Testis (tissue), 2 donors: ENCODE data around the gene PNMA1.

Experiments used
- POLR2A ChIP-seq: fragments of 450-650 bp; IDR thresholded peaks from one replicate; pipeline ENCODE4 v1.6.1; 2017; ENCODE audit warnings: antibody characterized with exemption, mild to moderate bottlenecking, moderate library complexity
- TF ChIP-seq, protein P1 (sequence below), 3 experiments: fragments of 450-650 bp in 2 of 3; fragments of 200-600 bp in 1 of 3; sonication (generic) in 1 of 3; IDR thresholded peaks; one replicate each; pipeline ENCODE4 v1.5.1; 2016 to 2019; ENCODE audit warnings: antibody characterized with exemption in 3 of 3, mild to moderate bottlenecking in 2 of 3, moderate library complexity in 1 of 3

DNA sequence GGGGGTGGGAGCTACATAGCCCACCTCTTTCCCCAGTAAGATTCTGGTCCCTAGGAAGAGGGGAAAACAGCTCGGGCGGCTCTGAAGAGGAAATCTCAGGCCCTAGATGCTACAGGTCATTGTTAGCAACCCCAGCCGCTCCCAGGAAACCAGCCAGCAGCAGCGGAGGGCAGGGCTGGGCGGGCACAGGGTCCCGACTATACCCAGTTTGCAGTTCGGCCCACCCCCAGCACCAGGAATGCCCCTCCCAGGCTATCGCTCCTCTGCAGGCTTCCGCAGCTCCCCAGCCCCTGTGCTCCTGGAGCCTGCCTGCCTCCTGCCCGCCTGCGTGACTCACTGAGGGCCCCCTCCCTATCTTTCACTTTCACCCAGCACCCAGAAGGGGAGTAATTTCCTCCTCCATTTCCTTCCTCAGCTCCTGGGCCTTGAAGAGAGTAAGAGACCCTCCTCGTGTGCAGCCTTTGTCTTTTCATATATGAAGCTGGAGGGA, 27.2 kb upstream of the PNMA1 start:
- TF ChIP-seq, protein P1, sequence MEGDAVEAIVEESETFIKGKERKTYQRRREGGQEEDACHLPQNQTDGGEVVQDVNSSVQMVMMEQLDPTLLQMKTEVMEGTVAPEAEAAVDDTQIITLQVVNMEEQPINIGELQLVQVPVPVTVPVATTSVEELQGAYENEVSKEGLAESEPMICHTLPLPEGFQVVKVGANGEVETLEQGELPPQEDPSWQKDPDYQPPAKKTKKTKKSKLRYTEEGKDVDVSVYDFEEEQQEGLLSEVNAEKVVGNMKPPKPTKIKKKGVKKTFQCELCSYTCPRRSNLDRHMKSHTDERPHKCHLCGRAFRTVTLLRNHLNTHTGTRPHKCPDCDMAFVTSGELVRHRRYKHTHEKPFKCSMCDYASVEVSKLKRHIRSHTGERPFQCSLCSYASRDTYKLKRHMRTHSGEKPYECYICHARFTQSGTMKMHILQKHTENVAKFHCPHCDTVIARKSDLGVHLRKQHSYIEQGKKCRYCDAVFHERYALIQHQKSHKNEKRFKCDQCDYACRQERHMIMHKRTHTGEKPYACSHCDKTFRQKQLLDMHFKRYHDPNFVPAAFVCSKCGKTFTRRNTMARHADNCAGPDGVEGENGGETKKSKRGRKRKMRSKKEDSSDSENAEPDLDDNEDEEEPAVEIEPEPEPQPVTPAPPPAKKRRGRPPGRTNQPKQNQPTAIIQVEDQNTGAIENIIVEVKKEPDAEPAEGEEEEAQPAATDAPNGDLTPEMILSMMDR (IDR thresholded peaks at IDR 0.05): no peak
- TF ChIP-seq POLR2A: no peak
